H1 (cell line): Measurements from ENCODE around the gene MYBPH. TPM values are rescaled to one million over a fixed set of nuclear protein-coding genes. Genes with fewer than 3 reads are reported as not detected.

Experiments
- BACH1 ChIP-seq: IDR thresholded peaks from 2 replicates; pipeline ENCODE4 v1.6.1; 2012; ENCODE audit warnings: low read length, improper control_type of control experiment
- RAD21 ChIP-seq, 2 experiments: IDR thresholded peaks in 1 of 2; conservative IDR thresholded peaks in 1 of 2; 2 replicates each; pipeline ENCODE4 v1.6.1; 2011; ENCODE audit warnings: low read depth in 2 of 2, low read length in 2 of 2, improper control_type of control experiment in 1 of 2, inconsistent platforms in 1 of 2, mild to moderate bottlenecking in 1 of 2, moderate library complexity in 1 of 2
- polyA plus RNA-seq, 7 experiments: library from polyadenylated mRNA; depleted of rRNA in 3 of 7; stranded (reverse) in 5 of 7; unstranded in 2 of 7; fragments of >200 nt in 5 of 7; fragments of 200-250 nt in 2 of 7; gene quantifications; 1 replicate in 5 of 7; 2 replicates in 1 of 7; 4 replicates in 1 of 7; pipeline versions ENCODE4 v1.2.1 to v1.2.3, GENCODE V29; 2011 to 2013; ENCODE audit warnings: missing spikeins in 2 of 7, mixed read lengths in 2 of 7
- total RNA-seq: library from RNA; stranded (reverse); fragmentation: NEBNext Ultra II Directional; extraction: Animal tissue kit (Norgen Biotek cat#: 25700); gene quantifications from 2 replicates; pipeline ENCODE4 v1.2.1, GENCODE V29; 2021

The MYBPH gene
- total and polyA plus RNA-seq, 2 of the 8 experiments (the other 6 are each of a cell fraction or from before 2014, with no cell fraction given): not detected

GRCh38 chr1:203185061-203185461 is 9.4 kb upstream of the MYBPH start (continued):
- TF ChIP-seq RAD21 (IDR thresholded peaks at IDR 0.05 in 1 of 2, conservative IDR thresholded peaks at IDR 0.05 in 1 of 2; ENCODE audit: low read depth in 2 of 2, low read length in 2 of 2) (no peak), BACH1 (no peak)
